GM18907 (cell line): ENCODE results near the gene SSBP2.
"Not testable (repeated sequence)": the region's sequence is repeated elsewhere in the genome, so short reads cannot be mapped to it uniquely, and the experiment has no call there.

Source experiments
- ATAC-seq: cut with Tn5 transposase; IDR thresholded peaks from one replicate; pipeline ENCODE4 v1.9.1; 2021; ENCODE audit warnings: mild to moderate bottlenecking, moderate library complexity; ENCODE audit not compliant: unreplicated experiment

The SSBP2 gene

DNA sequence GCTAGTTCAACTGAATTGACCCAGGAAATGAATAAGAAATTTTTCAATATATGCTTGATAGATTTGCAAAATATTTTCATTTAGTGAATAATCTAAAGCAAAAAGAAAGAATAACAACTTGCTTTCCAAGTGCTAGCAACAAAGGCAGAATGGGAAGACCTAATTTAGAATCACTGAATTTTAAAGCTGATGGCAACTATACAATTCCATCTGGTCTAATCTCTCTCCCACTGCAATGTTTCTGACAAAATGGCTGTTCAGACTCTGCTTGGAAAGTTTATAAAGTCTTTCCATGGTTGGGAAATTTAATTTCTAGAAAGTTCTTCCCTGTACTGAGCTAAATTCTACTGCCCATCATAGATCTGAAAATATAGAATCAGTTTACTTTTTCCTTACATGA is 281.2 kb downstream of the SSBP2 start:
- no peak for ATAC-seq

DNA sequence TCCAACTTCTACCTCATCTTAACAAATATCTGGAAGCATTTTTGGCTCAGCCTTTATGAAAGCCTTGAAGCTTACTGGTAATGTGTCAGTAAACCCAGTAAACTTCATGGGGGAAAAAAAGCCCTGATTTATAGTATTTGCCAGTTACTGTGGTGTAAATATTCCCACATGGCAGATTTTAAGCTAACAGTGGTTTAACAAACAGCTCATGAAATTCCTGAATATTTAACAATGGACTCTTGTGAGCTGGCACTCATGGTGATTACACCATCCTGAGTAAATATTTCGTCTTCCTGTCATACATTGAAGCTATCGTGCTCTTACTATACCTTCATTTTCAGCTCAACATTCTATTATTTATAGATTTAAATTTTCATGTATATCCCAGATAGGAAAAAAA is 300.0 kb downstream of the SSBP2 start:
- no peak for ATAC-seq

DNA sequence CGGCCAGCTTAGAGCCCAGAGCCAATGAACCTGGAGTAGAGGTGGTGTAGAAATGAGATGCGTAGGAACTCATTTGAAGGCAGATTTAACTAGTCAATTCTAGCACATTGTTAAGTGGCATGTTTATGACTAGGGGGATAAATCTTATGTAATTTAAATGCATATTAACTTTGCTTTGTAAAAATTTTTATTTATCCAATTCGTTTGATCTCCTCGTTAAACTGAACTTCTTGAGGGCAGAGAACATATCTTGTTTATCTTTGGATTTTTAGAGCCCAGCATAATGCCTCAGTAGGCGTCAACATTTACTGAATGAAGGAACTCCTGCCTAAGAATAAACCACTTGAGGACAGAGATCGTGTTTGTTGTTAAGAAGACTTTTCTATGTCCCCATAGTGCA is 315.9 kb downstream of the SSBP2 start:
- ATAC-seq, result no peak

DNA sequence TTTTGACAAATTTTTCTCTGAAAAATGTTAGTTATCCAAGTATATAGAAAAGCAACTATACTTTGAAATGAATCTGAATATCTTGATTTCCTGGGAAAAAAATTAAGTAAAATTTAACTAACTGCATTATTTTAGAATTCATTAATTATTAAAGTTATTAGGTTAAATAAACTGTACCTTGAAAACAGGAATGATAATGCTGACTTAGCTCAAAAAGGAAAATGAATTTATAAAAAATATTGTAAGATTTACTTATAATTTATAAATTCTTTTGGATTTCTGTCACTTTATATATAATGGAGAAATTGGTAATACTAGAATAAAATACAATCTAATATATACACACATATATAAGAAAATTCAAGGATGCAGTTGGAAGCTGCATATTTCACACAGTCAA is 320.9 kb downstream of the SSBP2 start:
- no peak for ATAC-seq

DNA sequence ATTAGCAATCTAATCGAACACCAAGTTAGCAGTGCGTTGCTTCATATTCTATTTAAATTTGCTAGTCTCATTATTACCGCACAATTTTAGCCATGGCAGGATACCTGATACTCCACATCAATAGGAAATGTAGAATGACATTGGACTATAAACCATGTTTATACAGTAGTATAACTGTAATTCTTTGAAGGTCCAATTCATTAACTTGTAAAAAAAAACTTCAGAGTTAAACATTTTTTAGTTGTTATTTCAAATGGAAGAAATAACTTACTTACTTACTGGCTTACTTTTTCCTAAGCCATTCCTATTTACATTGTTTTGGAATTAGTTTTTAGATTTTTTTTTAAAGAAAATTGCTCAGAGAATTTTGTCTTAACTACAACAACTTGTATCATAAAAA is 321.5 kb downstream of the SSBP2 start:
- no peak for ATAC-seq

DNA sequence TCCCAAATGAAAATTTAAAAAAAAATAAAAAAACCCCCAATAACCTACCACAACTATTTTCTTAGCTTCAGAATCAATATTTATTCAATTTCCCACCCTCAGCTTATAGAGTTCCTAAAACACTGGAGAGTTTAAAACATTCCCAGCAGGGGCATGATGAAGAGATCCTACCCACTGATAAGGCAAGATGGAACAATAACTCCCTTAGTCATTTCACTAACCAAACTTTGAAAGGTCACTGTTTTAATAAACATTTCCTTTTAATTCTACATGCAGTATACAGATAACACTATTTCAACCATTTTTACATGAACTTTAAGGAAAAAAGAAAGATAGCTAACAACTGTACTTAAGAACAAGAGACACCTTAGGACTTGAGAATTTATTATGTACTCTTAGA is 322.0 kb downstream of the SSBP2 start:
- ATAC-seq, result no peak

DNA sequence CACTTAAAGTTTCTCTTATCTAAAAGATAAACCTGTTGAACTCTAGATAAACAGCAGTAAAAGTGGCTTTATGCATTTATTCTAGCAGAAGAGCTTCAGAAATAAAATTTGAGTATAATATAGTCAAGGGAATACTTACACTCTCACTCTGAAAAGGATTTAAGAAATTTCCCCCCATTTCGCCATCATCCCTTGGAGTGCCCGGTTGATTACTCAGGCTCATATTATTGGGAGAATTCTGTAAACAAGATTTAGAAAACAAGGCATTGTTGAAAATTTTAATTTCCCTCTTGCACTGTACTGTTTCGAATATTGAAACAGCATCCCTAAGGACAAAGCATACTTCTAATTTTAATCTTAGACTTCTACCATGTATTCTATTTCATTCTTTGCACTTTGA is 322.5 kb downstream of the SSBP2 start:
- no peak for ATAC-seq

DNA sequence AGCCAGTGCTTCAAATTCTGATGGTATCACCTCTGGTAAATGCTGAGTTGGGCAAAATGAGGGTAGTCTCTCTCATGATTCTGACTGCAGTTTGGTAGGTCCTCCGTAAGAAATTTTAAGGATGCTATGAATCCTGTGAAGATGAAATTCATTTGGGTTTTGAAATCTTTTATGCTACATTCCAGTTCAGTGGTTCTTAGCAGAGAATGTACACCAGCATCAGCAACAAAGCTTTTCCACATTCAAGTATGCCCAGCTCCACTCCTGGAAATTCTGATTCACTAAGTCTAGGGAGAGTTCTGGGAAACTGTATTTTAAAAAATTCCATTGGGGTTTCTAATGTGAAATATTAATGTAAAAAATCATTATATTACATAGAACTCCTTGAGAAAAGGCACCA is 323.3 kb downstream of the SSBP2 start:
- no peak for ATAC-seq

DNA sequence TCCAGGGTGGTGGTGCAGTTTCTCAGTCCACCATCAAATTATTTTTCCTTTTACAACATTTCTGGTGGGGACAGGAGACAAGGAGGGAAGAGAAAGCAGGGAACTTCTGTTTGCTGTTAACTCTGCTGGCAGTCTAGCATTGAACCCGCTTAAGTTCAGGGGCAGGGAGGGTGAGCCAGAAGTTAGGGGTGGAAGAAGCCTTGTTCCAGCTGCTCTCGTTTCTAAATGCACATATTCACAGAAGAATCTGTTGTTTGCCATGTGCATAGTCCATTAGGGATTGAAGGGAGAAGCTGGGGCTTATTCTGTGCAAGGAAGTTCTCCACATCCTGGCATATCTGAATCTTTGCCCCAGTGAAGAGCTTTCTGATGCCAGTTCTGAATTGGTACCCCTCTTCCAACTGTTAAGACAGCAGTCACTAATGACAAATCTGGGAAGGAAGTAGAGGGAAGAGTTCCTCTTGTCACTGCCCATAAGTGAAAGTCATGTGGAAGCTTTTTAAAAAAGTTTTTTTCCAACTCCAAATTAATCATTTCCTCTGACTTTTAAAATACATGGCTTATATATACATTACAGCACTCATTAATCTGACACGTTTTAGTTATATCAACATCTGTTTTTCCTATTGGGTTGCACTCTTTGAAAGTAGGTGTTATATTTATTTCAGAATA is 324.4 kb downstream of the SSBP2 start:
- ATAC-seq, result no peak

DNA sequence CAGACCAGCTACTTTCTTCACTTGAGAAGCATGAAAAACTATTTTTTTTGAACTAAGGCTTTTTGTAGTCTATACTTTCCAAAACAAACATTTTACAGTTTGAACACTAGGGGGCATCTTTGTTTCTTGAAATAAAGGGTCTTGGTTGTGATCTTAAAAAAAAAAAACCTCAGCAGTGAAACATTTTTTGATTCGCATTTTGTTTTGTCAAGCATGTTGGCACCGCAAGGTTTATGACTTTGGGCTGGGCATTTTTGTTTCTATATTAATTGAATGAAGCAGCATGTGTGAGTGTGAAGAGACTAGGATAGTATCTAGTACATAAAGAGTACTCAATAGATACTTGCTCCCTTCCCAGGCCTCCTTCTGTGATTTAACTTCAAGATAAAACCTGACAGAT is 325.3 kb downstream of the SSBP2 start:
- ATAC-seq, result no peak

DNA sequence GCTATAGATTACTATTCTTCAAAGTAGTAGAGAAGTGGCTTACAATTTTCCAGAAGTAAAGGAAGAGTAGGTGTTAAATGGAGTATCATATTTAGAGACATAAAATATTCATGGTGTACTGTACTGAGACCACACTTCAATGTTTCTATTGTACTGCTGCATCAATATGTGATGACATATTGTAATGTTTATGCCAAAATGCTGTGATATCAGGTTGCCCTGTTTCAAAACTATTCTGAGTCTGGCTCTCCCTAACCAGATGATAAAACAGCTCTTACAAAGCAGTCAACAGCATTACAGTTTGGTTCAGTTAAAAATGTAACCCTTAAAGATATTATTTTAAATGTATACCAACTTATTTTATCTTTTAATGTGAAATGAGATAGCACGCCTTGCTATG is 326.2 kb downstream of the SSBP2 start:
- ATAC-seq, result no peak

DNA sequence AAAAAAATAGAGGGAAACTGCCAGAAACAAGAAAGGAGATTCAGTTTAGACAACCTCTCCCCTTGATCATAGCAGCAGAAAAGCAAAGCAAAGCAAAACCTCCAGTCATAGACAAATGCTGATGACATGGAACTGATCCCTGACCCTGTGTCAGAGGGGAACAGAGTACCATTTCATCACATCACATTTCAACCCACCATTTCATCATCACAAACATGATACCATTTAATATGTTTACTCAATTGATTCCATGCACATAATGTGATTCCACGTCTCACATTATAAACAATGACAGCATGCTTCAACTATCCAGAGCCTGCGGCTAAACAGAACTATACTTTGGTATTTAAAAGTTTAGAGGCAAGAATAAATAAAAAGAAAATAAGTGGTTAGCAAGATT is 328.2 kb downstream of the SSBP2 start:
- no peak for ATAC-seq

DNA sequence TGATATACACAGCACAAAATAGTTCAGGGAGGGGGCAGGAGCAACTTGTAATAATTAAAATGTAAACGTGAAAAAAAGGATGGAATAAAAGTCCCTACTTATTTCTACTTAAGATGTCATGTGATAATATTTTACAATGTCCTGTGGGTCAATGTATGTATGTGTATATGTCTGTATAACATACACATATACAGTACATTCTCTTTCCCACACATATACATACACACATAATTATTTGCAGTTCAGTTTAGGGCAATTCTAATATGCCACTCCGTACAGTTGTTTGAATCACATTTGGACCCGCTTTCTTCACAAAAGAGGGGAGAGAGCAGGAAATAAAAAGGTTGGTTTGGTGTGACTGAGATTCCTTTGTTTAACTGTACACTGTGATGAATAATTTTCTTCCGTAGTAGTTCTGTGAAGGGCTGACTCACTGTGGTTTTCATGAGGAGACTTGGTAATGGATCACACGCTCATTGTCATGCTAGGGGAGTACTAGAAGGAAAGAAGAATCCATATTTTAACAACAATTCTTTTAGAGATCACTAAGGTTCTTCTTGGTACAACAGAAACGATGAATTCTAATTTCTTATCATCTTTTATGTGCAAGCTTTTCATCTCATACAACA is 330.7 kb downstream of the SSBP2 start:
- no peak for ATAC-seq

DNA sequence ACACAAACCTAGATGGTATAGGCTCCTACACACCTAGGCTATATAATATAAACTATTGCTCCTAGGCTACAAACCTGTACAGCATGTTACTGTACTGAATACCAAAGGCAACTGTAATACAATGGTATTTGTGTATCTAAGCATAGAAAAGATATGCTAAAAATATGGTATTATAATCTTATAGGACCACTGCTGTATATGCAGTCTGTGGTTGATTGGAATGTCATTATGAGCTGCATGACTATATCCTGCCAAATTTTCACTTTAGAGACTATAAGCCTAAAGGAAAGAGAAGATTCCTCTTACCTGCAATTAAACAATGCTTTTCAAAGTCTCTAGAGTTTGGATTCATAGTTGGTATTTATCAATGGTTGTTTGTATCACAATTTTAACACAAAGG is 332.3 kb downstream of the SSBP2 start:
- ATAC-seq, result no peak

DNA sequence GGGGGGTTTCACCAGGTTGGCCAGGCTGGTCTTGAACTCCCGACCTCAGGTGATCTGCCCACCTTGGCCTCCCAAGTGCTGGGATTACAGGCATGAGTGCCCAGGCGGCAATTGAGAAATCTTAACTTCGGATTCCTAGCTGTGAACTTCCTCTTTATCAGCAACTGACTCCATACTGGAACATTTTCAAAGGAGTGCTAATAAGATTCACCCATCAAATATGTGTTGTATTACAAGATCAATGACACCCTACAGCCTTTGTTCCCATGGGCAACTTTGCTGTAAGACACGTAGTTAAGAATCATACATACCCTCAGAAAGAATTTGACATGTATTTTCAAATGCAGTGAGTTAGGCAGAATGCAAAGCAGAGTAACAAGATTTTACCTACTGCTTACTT is 333.8 kb downstream of the SSBP2 start:
- ATAC-seq, result no peak

DNA sequence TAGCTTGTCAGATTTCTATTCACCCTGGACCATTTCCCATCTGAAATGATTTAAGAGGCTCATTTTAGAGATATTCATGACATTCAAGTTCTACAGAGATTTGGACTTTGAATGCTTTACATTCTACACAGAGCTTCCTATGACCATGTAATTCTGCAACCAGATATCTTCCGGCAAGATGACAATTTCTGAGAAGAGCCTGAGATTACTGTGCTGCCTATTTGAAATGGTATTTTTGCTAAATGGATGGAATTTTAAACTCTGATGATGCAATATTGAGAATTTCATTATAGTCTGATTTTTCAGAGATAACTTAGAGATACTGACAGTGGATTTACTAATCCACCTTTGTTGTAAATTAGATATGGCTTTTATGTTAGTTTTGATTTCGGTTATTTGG is 341.0 kb downstream of the SSBP2 start:
- no peak for ATAC-seq

DNA sequence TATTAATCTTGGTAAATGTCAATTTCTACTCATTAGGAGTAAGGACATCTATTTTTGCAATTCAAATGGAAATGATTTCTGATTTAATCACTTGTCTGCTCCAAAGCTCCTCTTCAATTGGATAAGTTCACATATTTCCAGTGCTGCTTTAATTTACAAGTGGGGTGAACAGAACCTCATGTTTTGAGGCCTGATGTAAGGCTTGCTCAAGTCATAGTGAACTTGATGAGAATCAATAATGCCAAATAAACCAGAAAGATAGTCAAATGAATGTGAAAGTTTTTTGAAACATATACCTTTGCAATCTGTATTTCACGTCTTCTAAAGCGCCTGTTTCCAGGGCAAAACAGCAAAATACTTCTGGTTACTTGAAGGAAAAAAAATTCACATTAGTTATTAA is 341.5 kb downstream of the SSBP2 start:
- ATAC-seq, result no peak

DNA sequence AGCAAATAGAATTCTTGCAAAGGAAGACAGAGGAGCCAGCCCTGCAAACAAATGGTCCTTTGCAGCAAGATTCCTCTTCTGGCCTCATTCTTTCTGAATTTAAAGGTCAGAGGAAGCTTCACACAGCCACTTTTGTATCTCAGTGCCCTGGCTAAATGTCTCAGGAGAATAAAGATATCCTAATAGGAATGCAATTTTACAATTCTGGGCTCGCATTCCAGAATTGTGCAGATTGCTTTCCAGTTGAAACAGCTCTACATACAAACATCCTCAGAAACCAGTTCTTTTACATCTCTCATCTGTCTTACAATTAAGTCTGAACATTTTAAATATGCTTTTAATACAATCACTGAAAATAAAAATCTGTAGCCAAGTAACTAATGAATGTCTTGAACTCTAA is 342.4 kb downstream of the SSBP2 start:
- ATAC-seq, result no peak

DNA sequence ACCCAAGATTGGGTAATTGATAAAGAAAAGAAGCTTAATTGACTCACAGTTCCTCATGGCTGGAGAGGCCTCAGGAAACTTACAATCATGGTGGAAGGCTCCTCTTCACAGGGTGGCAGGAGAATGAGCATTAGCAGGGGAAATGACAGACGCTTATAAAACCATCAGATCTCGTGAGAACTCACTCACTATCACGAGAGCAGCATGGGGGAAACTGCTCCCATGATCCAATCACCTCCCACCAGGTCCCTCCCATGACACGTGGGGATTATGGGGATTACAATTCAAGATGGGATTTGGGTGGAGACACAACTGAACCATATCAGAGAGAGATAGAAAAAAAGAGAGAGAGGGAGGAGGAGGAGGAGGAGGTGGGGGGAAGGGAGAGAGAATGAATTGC is 343.1 kb downstream of the SSBP2 start:
- ATAC-seq, result not testable (repeated sequence)

DNA sequence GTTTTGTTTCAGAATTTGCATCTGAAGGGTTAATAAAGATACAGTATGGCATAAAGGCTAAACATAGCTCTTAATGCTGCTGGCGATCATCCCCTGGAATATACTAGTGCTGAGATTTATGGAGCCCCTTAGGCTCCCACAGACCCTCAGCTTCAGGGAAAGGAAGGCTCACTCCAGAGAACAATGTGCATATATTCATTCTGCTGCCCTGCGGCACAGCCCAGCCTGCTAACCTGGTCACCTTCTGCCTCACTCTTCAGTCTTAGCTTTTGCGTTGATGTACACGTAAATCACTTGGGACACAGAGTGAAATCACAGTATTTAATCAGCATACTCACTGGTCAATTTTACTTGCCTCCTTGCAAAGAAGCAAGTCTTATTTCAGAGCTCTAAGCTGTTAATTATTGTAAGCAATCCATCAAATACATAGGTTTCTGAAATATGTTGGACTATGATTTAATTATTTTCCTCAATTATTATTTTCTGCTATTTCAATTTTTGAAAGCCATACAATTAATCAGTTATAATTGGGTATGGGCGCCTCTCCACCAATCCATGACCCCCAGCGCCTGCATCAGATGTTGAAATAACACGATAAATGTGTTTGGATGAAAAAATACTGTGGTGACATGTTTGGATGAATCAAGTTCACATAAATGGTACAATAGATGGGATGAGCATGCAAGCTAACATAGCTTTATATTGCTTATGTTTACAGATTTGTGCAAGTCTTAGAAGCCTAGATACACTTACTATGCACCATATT is 345.6 kb downstream of the SSBP2 start:
- no peak for ATAC-seq

DNA sequence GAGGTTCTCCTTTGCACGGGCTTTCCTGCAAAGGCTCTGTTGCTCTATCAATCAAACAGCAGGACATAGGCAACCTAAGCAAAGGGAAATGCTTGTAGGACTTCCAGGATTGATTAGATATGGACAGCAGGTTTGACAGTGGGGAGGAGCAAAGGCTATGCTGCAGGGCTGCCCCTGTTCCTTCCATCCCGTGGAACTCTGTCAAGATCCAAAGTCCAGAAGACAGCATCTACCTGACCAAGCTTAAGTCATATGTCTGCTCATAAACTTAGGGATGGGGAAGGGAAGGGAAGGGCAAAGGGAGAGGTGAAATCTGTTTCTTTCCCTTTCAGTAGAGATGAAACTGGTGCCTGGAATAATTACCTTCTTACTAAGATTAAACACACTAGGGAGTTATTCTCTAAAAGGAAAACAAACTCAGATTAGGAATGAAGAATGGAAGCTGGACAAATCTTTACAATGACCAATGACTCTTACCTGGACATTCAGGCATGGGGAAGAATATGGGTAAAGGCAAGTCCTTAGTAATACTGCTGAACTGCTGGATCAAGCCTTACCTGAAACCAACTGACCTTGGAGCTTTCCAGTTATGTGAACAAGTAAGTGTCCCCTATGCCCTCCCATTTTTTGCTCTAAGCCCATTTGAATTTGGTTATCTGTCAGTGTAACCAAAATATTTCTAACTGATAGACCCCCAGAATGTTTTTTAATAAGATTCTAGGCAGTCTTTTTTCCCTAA is 348.5 kb downstream of the SSBP2 start:
- ATAC-seq, result no peak

DNA sequence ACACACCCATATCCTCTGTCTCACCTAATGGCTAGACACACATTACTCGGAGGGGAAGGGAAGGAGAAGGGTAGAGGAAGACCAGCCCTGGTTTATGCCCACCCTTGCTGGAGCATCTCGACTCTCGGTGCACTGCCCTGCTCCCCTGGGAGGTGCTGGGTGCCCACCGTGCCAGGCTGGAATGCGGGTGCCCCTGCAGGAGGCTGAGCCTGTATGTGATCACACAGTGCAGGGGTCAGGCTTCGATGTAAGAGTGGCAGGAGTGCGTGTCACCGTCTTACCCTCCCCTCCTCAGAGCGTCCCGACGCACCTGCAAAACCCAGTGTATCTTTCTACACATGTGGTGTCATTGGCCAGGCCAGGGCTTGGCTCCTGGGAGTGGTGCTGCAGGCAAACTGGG is 349.6 kb downstream of the SSBP2 start:
- ATAC-seq, result no peak
